ENCODE data around the gene FAM227B.

GRCh38 chr15:49436751-49437150 is 183.9 kb downstream of the FAM227B start:
- TF ChIP-seq CTCF (conservative IDR thresholded peaks at IDR 0.05) (no peak), EZH2 (IDR thresholded peaks at IDR 0.05; ENCODE audit: low read depth) (no peak)

All from PC-9 (cell line).